Midbrain (tissue), 1 donor: ENCODE results near the gene LATS2.
"Not testable (repeated sequence)": the region's sequence is repeated elsewhere in the genome, so short reads cannot be mapped to it uniquely, and the experiment has no call there.

ENCODE experiments used
- DNase-seq: peaks from one replicate; lab custom pipeline; 2025; lab: John Stamatoyannopoulos, UW

The LATS2 gene

GRCh38 chr13:21075379-21076249 lies 14.2 kb upstream of the LATS2 start:
- no peak for DNase-seq

- DNase-seq, result no peak
Measured at GRCh38 chr13:21075011-21075378, 13.6 kb upstream of the LATS2 start.

- DNase-seq, result no peak
Measured at GRCh38 chr13:21074546-21074945, 13.2 kb upstream of the LATS2 start.

- no peak for DNase-seq
Measured at GRCh38 chr13:21071924-21072323, 10.5 kb upstream of the LATS2 start.

- DNase-seq, result no peak
Measured at GRCh38 chr13:21071015-21071414, 9.6 kb upstream of the LATS2 start.

GRCh38 chr13:21069561-21070004 lies 8.2 kb upstream of the LATS2 start:
- DNase-seq, result no peak

GRCh38 chr13:21067848-21068247 lies 6.5 kb upstream of the LATS2 start:
- no peak for DNase-seq

- DNase-seq, result no peak
Measured at GRCh38 chr13:21066946-21067345, 5.6 kb upstream of the LATS2 start.

DNA sequence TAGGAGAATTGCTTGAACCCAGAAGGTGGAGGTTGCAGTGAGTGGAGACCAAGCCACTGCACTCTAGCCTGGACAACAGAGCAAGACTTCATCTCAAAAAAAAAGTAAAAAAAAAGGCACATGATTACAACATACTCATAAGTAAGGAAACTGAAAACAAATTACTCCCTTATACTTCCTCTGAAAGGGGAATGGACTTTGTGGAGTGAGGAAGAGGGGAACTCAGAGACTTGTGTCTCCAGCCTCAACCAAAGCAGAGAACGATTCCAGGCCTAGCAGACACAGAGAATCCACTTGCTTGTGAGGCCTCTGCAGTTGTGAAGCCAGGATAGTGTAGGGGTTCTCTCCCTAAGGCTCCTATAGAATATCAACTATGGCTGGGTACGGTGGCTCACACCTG lies 4.3 kb upstream of the LATS2 start:
- no peak for DNase-seq

- no peak for DNase-seq
Measured at GRCh38 chr13:21063031-21063430, 1.6 kb upstream of the LATS2 start.

GRCh38 chr13:21060338-21061028 lies 903 bp downstream of the LATS2 start:
- DNase-seq, result no peak

DNA sequence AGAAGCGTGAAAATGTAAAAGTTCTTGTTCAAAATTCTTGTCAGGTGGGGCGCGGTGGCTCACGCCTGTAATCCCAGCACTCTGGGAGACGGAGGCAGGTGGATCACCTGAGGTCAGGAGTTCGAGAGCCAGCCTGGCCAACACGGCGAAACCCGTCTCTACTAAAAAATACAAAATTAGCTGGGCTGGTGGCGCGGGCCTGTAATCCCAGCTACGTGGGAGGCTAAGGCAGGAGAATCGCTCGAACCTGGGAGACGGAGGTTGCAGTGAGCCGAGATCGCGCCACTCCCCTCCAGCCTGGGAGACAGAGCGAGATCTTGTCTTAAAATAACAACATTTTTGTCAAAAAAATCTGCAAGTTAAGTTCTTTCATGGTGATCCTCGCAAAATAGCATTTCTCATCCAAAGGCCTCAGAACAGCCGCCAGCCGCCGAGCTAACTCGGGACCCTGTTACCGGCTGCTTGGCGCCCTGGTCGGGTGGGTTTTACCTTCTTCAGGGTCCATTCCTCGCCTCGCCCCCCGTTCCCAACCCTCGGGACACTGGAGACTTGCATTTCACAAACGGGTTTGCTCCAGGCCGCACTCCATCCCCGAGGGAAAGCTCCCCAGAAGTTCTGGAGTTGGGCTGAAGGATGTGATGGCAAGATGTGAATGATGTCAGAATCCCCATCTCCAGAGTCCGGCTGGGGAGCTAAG lies 1.6 kb downstream of the LATS2 start:
- DNase-seq, result no peak

- DNase-seq, result no peak
Measured at GRCh38 chr13:21058361-21058760, 3.0 kb downstream of the LATS2 start.

DNA sequence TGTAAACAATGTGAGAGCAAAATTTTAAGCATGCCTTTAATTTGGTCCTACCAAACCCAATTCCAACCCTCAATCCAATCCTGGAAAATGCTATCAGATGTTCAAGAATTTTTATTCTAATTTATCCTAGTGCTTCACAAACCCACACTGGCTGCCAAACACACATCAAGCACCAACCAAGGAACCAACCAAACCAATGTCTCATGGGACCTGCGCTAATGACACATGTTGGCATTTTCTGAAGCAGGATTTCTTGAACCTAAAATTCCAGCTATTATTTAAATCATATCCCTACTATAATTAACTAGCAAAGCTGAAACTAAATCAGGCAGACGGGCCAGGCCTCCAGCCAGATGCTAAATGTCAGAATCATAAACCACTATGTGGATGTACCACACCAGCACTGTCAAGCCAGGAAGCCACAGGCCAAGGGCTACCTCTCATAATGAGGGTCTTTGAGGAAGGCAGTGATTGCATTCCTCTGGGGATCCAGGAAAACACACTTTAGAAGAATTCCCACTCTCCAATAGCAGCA lies 5.8 kb downstream of the LATS2 start:
- no peak for DNase-seq

DNA sequence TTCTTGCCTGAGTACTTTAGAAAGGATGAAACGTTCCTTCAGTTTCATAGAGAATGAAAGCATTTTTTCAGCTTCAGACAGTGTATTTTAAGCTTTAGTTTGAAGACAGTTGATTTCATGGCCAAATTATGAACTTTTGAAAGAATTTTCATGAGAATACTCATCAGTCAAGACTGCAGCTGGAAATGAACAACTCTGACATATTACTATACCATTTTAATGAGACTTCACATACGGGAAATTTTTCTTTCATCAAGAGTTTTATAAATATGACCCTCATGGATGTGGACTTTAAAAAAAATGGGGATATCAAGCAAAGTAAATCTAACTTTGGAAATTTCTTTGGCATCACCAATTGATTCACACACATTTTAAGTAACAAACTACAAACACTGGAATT lies 6.4 kb downstream of the LATS2 start:
- no peak for DNase-seq

GRCh38 chr13:21054313-21054712 lies 7.1 kb downstream of the LATS2 start:
- DNase-seq, result no peak

DNA sequence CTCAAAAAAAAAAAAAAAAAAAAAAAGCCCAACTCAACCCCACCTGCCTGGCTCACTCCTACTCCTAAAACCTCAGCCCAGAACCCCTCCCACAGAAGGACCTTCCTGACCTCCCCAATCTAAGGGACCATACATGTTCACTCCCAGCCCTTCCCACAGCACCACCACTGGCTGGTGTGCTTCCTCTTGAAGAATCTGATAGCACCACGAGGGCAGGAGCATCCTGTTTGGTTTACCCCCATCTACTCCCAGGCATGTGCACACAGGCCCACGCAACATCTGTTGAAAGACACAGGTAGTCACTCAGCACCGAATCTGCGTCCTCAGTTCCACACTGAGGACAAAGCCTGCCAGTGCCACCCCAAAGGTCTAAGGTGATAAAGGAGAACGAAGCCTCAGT lies 8.2 kb downstream of the LATS2 start:
- DNase-seq, result no peak

DNA sequence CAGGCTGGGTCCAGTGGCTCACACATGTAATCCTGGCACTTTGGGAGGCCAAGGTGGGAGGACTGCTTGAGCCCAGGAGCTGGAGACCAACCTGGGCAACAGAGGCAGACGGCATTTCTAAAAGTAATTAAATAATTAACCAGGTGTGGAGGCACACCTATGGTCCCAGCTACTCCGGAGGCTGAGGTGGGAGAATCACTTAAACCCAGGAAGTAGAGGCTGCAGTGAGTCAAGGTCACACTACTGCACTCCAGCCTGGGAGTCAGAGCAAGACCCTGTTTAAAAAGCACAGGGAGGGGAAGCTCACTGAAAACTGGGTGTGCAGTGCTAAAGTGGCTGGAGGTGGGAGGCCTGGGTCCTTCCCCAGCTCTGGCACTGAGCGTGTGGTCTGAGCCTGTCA lies 9.7 kb downstream of the LATS2 start:
- no peak for DNase-seq

GRCh38 chr13:21050288-21051197 lies 10.8 kb downstream of the LATS2 start:
- no peak for DNase-seq

GRCh38 chr13:21049731-21050130 lies 11.7 kb downstream of the LATS2 start:
- DNase-seq, result not testable (repeated sequence)

DNA sequence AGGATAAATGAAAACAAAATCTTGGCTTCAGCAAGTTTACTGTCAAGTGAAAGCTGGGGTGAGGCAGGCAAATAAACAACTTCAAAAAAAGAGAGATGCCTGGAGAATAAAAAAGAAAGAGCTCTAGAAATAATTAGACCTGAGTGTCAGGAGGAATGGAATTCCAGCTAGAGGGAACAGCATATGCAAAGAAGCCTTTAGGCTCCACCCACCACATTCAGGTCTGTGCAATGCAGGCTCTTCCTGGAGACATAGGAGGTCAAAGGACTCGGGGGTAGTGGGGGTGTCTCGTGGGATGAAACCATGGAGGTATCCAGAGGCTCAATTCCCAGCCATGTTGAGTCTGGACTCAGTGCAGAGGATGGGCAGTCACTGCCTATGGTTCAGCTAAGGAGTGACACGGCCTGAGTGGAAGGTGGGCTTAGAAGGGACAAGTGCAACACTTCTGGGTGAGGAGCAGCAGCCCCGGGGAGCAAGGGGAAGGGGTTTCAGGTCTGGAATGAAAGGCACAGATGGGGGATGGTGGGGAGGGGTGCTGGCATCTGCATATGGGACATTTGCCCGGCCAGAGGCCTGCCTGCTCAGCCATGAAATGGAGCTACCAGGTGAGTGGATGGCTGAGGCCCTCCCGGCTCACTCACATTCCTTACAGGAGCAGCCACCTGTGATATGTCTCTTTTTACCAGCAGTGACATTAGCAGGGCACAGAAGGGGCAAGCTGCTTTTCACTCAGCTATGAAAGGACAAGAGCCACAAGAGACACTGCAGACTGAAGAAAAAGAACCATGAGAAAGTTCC lies 12.3 kb downstream of the LATS2 start:
- DNase-seq, result no peak
